OCI-LY3 (cell line): Measurements from ENCODE around the gene EZH1.

Experiments used
- H2AFZ ChIP-seq: fragments of 200-600, 300-600 bp; shearing (Covaris generic); 2 replicates; pipeline ENCODE4 v1.6.0; 2014; ENCODE audit warnings: antibody characterized with exemption, low read depth, low read length
- H3K27ac ChIP-seq: fragments of 200-600, 300-600 bp; sonication (generic); 2 replicates; pipeline ENCODE4 v1.5.1; 2014; ENCODE audit warnings: mild to moderate bottlenecking, low read length, moderate library complexity, mixed read lengths
- H3K27me3 ChIP-seq: fragments of 200-600, 300-600 bp; sonication (generic); 2 replicates; pipeline ENCODE4 v1.6.1; 2014; ENCODE audit warnings: low read depth, low read length, mixed read lengths
- H3K36me3 ChIP-seq: fragments of 200-600, 300-600 bp; sonication (generic); replicated peaks from 2 replicates; pipeline ENCODE3; 2014; ENCODE audit warnings: low read depth, low read length, mixed read lengths
- H3K4me1 ChIP-seq: fragments of 300-600, 200-600 bp; sonication (generic); 2 replicates; pipeline ENCODE4 v1.6.1; 2014; ENCODE audit warnings: low read length, mixed read lengths
- H3K4me2 ChIP-seq: fragments of 200-600, 300-600 bp; sonication (generic); 2 replicates; pipeline ENCODE4 v1.6.1; 2014; ENCODE audit warnings: low read length, mixed read lengths
- H3K4me3 ChIP-seq: fragments of 300-600, 200-600 bp; sonication (generic); 2 replicates; pipeline ENCODE4 v1.5.1; 2014; ENCODE audit warnings: antibody characterized with exemption, mild to moderate bottlenecking, low read length, moderate library complexity
- H3K79me2 ChIP-seq: fragments of 300-600, 200-600 bp; shearing (Covaris generic); 2 replicates; pipeline ENCODE4 v1.6.1; 2014; ENCODE audit warnings: mild to moderate bottlenecking, low read length, mixed read lengths
- H3K9ac ChIP-seq: fragments of 300-600, 200-600 bp; shearing (Covaris generic); 2 replicates; pipeline ENCODE4 v1.6.0; 2014; ENCODE audit warnings: mild to moderate bottlenecking, low read length, moderate library complexity
- H3K9me3 ChIP-seq: fragments of 200-600, 300-600 bp; shearing (Covaris generic); 2 replicates; pipeline ENCODE4 v1.6.1; 2014; ENCODE audit warnings: low read length, mixed read lengths; ENCODE audit not compliant: insufficient read depth
- H4K20me1 ChIP-seq: fragments of 200-600, 300-600 bp; sonication (generic); 2 replicates; pipeline ENCODE4 v1.6.1; 2016; ENCODE audit warnings: low read length, mixed read lengths; ENCODE audit not compliant: insufficient read depth
- CTCF ChIP-seq: fragments of 200-600, 300-600 bp; sonication (generic); IDR thresholded peaks from 2 replicates; pipeline ENCODE4 v1.5.1; 2014; ENCODE audit warnings: antibody characterized with exemption, low read length, low read depth
- EZH2phosphoT487 ChIP-seq: fragments of 200-600 bp; shearing (Covaris generic); IDR thresholded peaks from 2 replicates; pipeline ENCODE4 v1.6.1; 2018; ENCODE audit warnings: antibody characterized with exemption, mixed run types, low read depth

Gene EZH1

GRCh38 chr17:42779936-42780850 is 35.4 kb upstream of the EZH1 start, which contains the start of gene WNK4:
Gene WNK4 (plus strand): TSS chr17:42780610. CDS start chr17:42780699, 89 bp downstream.
- H3K4me3 ChIP-seq = no peak within 1 kb of the TSS
- no peak within 1 kb of the TSS for H2AFZ ChIP-seq
- no peaks in the 10 kb centered on the region for H4K20me1 ChIP-seq
- H3K4me2 ChIP-seq = no peak within 1 kb of the TSS
- H3K27me3 ChIP-seq = no peaks in the 10 kb centered on the region
- TF ChIP-seq CTCF (no peak), EZH2phosphoT487 (no peak)
- H3K4me1 ChIP-seq = peaks cover 11% of the 10 kb centered on the region
- no peaks in the 10 kb centered on the region for H3K9me3 ChIP-seq
- H3K36me3 ChIP-seq = peaks cover 31% of the 10 kb centered on the region
- no peaks in the 10 kb centered on the region for H3K79me2 ChIP-seq
- no peak within 1 kb of the TSS for H3K27ac ChIP-seq
- H3K9ac ChIP-seq = no peak within 1 kb of the TSS

GRCh38 chr17:42779304-42779935 is 34.6 kb upstream of the EZH1 start:
- peaks cover 19% of the 10 kb centered on the region for H3K4me1 ChIP-seq
- H3K27ac ChIP-seq = no peak overlapping the region
- H3K79me2 ChIP-seq = no peaks in the 10 kb centered on the region
- no peak overlapping the region for H3K9ac ChIP-seq
- no peaks in the 10 kb centered on the region for H4K20me1 ChIP-seq
- no peaks in the 10 kb centered on the region for H3K27me3 ChIP-seq
- H3K9me3 ChIP-seq = no peaks in the 10 kb centered on the region
- TF ChIP-seq CTCF = no peak
- no peak for TF ChIP-seq EZH2phosphoT487
- no peak overlapping the region for H3K4me2 ChIP-seq
- no peak overlapping the region for H3K4me3 ChIP-seq
- peaks cover 34% of the 10 kb centered on the region for H3K36me3 ChIP-seq
- H2AFZ ChIP-seq = no peak overlapping the region

- Histone ChIP-seq H3K4me2 (no peak overlapping the region), H4K20me1 (no peaks in the 10 kb centered on the region), H3K27ac (no peak overlapping the region), H3K4me1 (peaks cover 25% of the 10 kb centered on the region), H3K9ac (no peak overlapping the region), H3K79me2 (peaks cover 6% of the 10 kb centered on the region), H3K4me3 (no peak overlapping the region), H3K36me3 (peaks cover 34% of the 10 kb centered on the region), H2AFZ (no peak overlapping the region), H3K9me3 (no peaks in the 10 kb centered on the region), H3K27me3 (no peaks in the 10 kb centered on the region)
- no peak for TF ChIP-seq EZH2phosphoT487
- no peak for TF ChIP-seq CTCF
Measured at GRCh38 chr17:42778570-42778969, 33.7 kb upstream of the EZH1 start.

GRCh38 chr17:42775534-42776098 is 30.8 kb upstream of the EZH1 start:
- Histone ChIP-seq H3K27ac (peak overlapping the region; percentile 74), H3K27me3 (no peaks in the 10 kb centered on the region), H3K4me2 (peak overlapping the region; percentile 74), H2AFZ (no peak overlapping the region), H3K4me3 (peak overlapping the region; percentile 53), H4K20me1 (no peaks in the 10 kb centered on the region), H3K9me3 (no peaks in the 10 kb centered on the region), H3K4me1 (peaks cover 29% of the 10 kb centered on the region), H3K36me3 (peaks cover 31% of the 10 kb centered on the region), H3K9ac (peak overlapping the region; percentile 36; the same call in 1 of the 2 replicates), H3K79me2 (peaks cover 9% of the 10 kb centered on the region)
- TF ChIP-seq CTCF = no peak
- no peak for TF ChIP-seq EZH2phosphoT487
